ENCODE measurements around the gene PLPP4. TPM values are rescaled to one million over a fixed set of nuclear protein-coding genes. Genes with fewer than 3 reads are reported as not detected.

Gene PLPP4
- total and polyA plus RNA-seq, 3 donors from 2014 or later = 12.6 to 65.8 (median 21.9) TPM

GRCh38 chr10:120479506-120479905 lies 22.5 kb downstream of the PLPP4 start:
- H3K4me3 ChIP-seq = no peak overlapping the region
- no peaks in the 10 kb centered on the region for H3K4me1 ChIP-seq
- H3K36me3 ChIP-seq (ENCODE audit: low read depth, missing control alignments) = no peaks in the 10 kb centered on the region
- WGBS, 2 donors = 79 to 82% methylated on average over 4 of the region's 4 CpGs
- H3K9me3 ChIP-seq = no peaks in the 10 kb centered on the region
- H3K27me3 ChIP-seq = no peaks in the 10 kb centered on the region
- no peak for DNase-seq
- intact Hi-C loops (cut with DNase I; ENCODE audit: low total_unique reads) = no loop called here
- TF ChIP-seq POLR2A (IDR thresholded peaks at IDR 0.05) = no peak
- H3K27ac ChIP-seq = no peak overlapping the region

GRCh38 chr10:120480065-120480600 lies 23.1 kb downstream of the PLPP4 start:
- H3K27ac ChIP-seq = no peak overlapping the region
- H3K27me3 ChIP-seq = no peaks in the 10 kb centered on the region
- WGBS, 2 donors = 78 to 87% methylated on average over 4 of the region's 4 CpGs
- H3K9me3 ChIP-seq = no peaks in the 10 kb centered on the region
- H3K36me3 ChIP-seq (ENCODE audit: low read depth, missing control alignments) = no peaks in the 10 kb centered on the region
- TF ChIP-seq POLR2A (IDR thresholded peaks at IDR 0.05) (no peak), CTCF (IDR thresholded peaks at IDR 0.05) (no peak)
- intact Hi-C loops (cut with DNase I; ENCODE audit: low total_unique reads) = no loop called here
- no peaks in the 10 kb centered on the region for H3K4me1 ChIP-seq
- H3K4me3 ChIP-seq = no peak overlapping the region
- DNase-seq = no peak

GRCh38 chr10:120480848-120481247 lies 23.8 kb downstream of the PLPP4 start:
- Histone ChIP-seq H3K4me1 (no peaks in the 10 kb centered on the region), H3K27ac (no peak overlapping the region), H3K27me3 (no peaks in the 10 kb centered on the region), H3K36me3 (ENCODE audit: low read depth, missing control alignments) (no peaks in the 10 kb centered on the region), H3K9me3 (no peaks in the 10 kb centered on the region), H3K4me3 (no peak overlapping the region)
- intact Hi-C loops (cut with DNase I; ENCODE audit: low total_unique reads) = no loop called here
- WGBS, 2 donors = 100% methylated on average over 1 of the region's 1 CpG
- no peak for DNase-seq
- TF ChIP-seq POLR2A (IDR thresholded peaks at IDR 0.05) (no peak), CTCF (IDR thresholded peaks at IDR 0.05) (no peak)

DNA sequence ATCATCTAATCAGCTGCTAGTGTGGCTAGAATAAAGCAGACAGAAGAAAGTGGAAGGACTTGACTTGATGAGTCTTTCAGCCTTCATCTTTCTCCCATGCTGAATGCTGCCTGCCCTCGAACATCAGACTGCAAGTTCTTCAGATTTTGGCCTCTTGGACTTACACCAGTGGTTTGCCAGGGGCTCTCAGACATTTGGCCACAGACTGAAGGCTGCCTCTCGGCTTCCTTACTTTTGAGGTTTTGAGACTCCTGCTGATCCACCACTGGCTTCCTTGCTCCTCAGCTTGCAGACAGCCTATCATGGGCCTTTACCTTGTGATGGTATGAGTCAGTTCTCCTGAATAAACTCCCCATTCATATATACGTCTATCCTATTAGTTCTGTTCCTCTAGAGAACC lies 26.0 kb downstream of the PLPP4 start:
- intact Hi-C loops (cut with DNase I; ENCODE audit: low total_unique reads) = no loop called here
- no peaks in the 10 kb centered on the region for H3K27me3 ChIP-seq

GRCh38 chr10:120483651-120484301 lies 26.7 kb downstream of the PLPP4 start:
- Histone ChIP-seq H3K4me3 (no peak overlapping the region), H3K36me3 (ENCODE audit: low read depth, missing control alignments) (no peaks in the 10 kb centered on the region), H3K4me1 (no peaks in the 10 kb centered on the region), H3K9me3 (no peaks in the 10 kb centered on the region), H3K27ac (no peak overlapping the region), H3K27me3 (no peaks in the 10 kb centered on the region)
- TF ChIP-seq POLR2A (IDR thresholded peaks at IDR 0.05) (no peak), CTCF (IDR thresholded peaks at IDR 0.05) (no peak)
- no peak for DNase-seq
- WGBS, 2 donors = 58 to 64% methylated on average over 2 of the region's 2 CpGs
- intact Hi-C loops (cut with DNase I; ENCODE audit: low total_unique reads) = no loop called here

More for the DNA sequence above, 26.0 kb downstream of the PLPP4 start:
- no peak for TF ChIP-seq CTCF (IDR thresholded peaks at IDR 0.05)
- TF ChIP-seq POLR2A (IDR thresholded peaks at IDR 0.05) = no peak
- Histone ChIP-seq H3K9me3 (no peaks in the 10 kb centered on the region), H3K27ac (no peak overlapping the region), H3K4me1 (no peaks in the 10 kb centered on the region), H3K4me3 (no peak overlapping the region), H3K36me3 (ENCODE audit: low read depth, missing control alignments) (no peaks in the 10 kb centered on the region)
- WGBS, 2 donors = 91 to 95% methylated on average over 3 of the region's 3 CpGs
- no peak for DNase-seq
